Kidney (tissue), 14 donors: Measurements from ENCODE around the gene TMEM161A. TPM values are rescaled to one million over a fixed set of nuclear protein-coding genes. Genes with fewer than 3 reads are reported as not detected.

Experiments used
- DNase-seq, 5 donors: peaks; one replicate each; pipeline ENCODE4 v3.0.0-alpha.2; 2013 to 2020
- FAIRE-seq: peaks from 2 replicates; lab custom pipeline; 2012; peaks lifted over from hg19 to GRCh38; lab: Jason Lieb, UNC
- H3K27ac ChIP-seq, 2 donors: one replicate each; pipeline ENCODE4 v1.7.0; 2013; ENCODE audit warnings: low read depth in 2 of 2, low read length in 2 of 2, inconsistent platforms in 1 of 2
- H3K27me3 ChIP-seq: one replicate; pipeline ENCODE4 v1.7.1; 2013; ENCODE audit warnings: low read length, inconsistent platforms; ENCODE audit not compliant: control insufficient read depth, insufficient read depth
- H3K36me3 ChIP-seq, 3 donors: one replicate each; pipeline versions ENCODE4 v1.7.0 to v1.7.1; 2013; ENCODE audit warnings: low read length in 3 of 3, control low read depth in 1 of 3, inconsistent platforms in 1 of 3; ENCODE audit not compliant: insufficient read depth in 3 of 3, control insufficient read depth in 2 of 3
- H3K4me1 ChIP-seq, 3 donors: one replicate each; pipeline versions ENCODE4 v1.7.0 to v1.7.1; 2013; ENCODE audit warnings: low read length in 3 of 3, inconsistent platforms in 1 of 3, low read depth in 1 of 3; ENCODE audit not compliant: control insufficient read depth in 2 of 3, insufficient read depth in 2 of 3
- H3K4me3 ChIP-seq, 3 donors: one replicate each; pipeline versions ENCODE4 v1.7.0 to v1.8.1; 2013; ENCODE audit warnings: low read length in 3 of 3, control low read depth in 1 of 3, inconsistent platforms in 1 of 3
- H3K9ac ChIP-seq, 3 donors: one replicate each; pipeline versions ENCODE4 v1.7.0 to v1.7.1; 2013; ENCODE audit warnings: low read length in 3 of 3, control low read depth in 1 of 3, inconsistent platforms in 1 of 3
- H3K9me3 ChIP-seq, 3 donors: one replicate each; pipeline versions ENCODE4 v1.7.0 to v1.7.1; 2013; ENCODE audit warnings: low read length in 3 of 3, control low read depth in 1 of 3, inconsistent platforms in 1 of 3; ENCODE audit not compliant: control insufficient read depth in 2 of 3, insufficient read depth in 1 of 3
- intact Hi-C: fragments of 100-400 bp; cut with DNase I; formaldehyde crosslinking; loops from one replicate; pipeline ENCODE4 v1.11.1; 2022
- polyA plus RNA-seq: library from polyadenylated mRNA; stranded (reverse); fragments of 350-450 nt; fragmentation: Illumina TruSeq; extraction: RNeasy Lipid Tissue Mini Kit (QIAGEN cat#74804); gene quantifications from one replicate; pipeline ENCODE4 v1.2.3, GENCODE V29; 2014; ENCODE audit warnings: low read depth, low replicate concordance; ENCODE audit not compliant: insufficient read depth
- total RNA-seq: library from RNA; stranded (reverse); fragmentation: NEBNext Ultra II Directional; extraction: Animal tissue kit (Norgen Biotek cat#: 25700); gene quantifications from one replicate; pipeline ENCODE4 v1.2.1, GENCODE V29; 2021
- TF ChIP-seq, protein P1 (sequence below): IDR thresholded peaks from 3 replicates; pipeline ENCODE4 v1.5.1; 2012; ENCODE audit warnings: mild to moderate bottlenecking, moderate library complexity, borderline replicate concordance; ENCODE audit not compliant: insufficient read depth; ENCODE audit errors: extremely low read depth
- donor health status: control.
- donor health status: control.
- donor health status: control.
- donor health status: control.
- donor health status: control.
- donor health status: DM: yes; HTN: yes; CAD: no.
- donor health status: Normal renal cell carcinoma (clear cell type).

The TMEM161A gene
- total and polyA plus RNA-seq, 2 donors from 2014 or later: 23.9 to 37.1 TPM

DNA sequence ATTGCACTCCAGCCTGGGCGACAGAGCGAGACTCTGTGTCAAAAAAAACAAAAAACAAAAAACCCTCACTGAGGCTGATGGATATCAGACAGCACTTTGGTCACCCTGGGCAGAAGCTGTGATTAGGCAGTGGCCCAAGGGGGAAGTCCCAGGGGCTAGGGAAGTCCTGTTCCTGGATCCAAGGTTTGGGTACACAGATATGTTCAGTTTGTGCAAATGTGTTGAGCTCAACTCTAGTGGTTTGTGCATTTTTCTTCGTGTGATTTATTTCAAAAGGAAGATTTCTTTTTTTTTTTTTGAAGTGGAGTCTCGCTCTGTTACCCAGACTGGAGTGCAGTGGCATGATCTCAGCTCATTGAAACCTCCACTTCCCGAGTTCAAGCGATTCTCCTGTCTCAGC is 19.5 kb upstream of the TMEM161A start:
- no peak overlapping the region for H3K4me3 ChIP-seq
- intact Hi-C loops: no loop called here
- H3K27ac ChIP-seq: no peak overlapping the region
- no peaks in the 10 kb centered on the region for H3K36me3 ChIP-seq
- no peaks in the 10 kb centered on the region for H3K27me3 ChIP-seq
- no peak for FAIRE-seq
- no peaks in the 10 kb centered on the region for H3K4me1 ChIP-seq
- TF ChIP-seq, protein P1, sequence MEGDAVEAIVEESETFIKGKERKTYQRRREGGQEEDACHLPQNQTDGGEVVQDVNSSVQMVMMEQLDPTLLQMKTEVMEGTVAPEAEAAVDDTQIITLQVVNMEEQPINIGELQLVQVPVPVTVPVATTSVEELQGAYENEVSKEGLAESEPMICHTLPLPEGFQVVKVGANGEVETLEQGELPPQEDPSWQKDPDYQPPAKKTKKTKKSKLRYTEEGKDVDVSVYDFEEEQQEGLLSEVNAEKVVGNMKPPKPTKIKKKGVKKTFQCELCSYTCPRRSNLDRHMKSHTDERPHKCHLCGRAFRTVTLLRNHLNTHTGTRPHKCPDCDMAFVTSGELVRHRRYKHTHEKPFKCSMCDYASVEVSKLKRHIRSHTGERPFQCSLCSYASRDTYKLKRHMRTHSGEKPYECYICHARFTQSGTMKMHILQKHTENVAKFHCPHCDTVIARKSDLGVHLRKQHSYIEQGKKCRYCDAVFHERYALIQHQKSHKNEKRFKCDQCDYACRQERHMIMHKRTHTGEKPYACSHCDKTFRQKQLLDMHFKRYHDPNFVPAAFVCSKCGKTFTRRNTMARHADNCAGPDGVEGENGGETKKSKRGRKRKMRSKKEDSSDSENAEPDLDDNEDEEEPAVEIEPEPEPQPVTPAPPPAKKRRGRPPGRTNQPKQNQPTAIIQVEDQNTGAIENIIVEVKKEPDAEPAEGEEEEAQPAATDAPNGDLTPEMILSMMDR: no peak
- peaks cover 0 to 2% (median 0%) of the 10 kb centered on the region in 3 donors for H3K9me3 ChIP-seq
- H3K9ac ChIP-seq: no peak overlapping the region
- no peak for DNase-seq

DNA sequence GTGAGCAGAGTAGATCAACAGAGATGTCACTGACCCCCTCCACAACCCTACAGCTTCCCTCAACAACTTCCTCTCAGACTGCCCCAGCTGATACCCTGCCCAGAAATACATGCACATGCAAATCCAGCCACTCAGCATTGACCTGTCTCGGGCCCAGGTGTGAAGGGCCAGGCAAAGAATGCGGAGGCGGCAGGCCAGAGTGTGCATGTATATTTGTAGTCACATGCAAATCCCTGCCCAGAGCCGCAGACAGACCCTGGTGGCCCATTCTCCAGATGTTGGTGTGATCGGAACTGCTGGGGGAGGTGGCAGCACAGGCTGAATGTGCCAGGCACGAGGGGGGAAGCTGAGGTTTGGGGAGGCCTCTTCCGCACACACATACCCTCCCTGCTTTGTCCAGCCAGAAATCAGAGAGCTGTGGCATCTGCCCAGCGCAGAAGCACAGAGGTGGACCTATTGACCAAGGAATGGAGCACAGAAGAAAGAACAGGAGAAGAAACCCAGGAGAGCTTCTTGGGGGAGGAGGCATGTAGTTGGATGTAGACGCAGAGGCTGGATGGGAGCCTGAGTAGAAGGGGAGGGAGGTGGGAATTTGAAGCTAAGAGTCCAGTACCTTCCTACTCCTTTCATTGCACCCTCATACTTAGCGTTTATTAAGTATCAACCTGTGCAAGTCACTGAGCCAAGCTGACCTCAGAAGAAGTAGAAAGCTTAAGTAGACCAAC is 17.4 kb upstream of the TMEM161A start:
- Histone ChIP-seq H3K9me3 (peaks cover 0 to 2% (median 0%) of the 10 kb centered on the region in 3 donors), H3K36me3 (no peaks in the 10 kb centered on the region), H3K9ac (no peak overlapping the region), H3K27ac (no peak overlapping the region), H3K27me3 (no peaks in the 10 kb centered on the region), H3K4me3 (no peak overlapping the region), H3K4me1 (no peaks in the 10 kb centered on the region)
- FAIRE-seq (no peak), DNase-seq (no peak)
- intact Hi-C loops: no loop called here
- TF ChIP-seq, protein P1: no peak

DNA sequence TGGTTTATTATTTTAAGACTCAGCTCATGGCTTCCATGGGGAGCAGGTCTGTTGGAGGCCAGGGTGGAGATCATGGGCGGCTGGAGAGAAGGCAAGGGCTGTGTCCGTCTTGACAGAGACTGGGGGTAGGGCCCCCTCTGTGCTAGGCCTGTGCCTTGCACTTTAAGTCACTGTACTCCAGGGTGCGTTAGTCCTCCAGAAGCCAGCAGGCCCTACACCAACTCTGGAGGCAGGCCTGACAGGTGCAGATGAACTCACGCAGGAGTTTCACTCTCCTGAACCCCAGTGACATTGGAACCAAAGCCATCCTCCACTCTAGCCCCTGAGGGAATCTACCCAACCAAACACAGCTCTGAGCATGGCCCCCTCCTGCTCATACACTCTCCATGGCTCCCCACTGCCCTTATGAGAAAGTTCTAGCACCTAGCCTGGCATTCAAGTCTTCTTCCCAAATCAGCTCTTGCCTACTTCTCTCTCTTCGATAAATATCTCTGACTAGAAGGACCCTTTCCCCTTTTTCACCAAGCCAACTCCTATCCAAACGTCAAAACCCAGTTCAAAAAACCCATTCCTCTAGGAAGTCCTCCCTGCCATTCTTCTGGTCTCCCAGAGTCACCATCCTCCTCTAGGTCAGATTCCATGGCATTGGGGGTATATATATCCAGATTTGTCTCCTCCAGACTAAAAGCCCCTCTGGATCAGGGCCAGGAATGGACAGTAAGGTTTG is 16.7 kb upstream of the TMEM161A start:
- Histone ChIP-seq H3K27ac (no peak overlapping the region), H3K4me1 (no peaks in the 10 kb centered on the region), H3K27me3 (no peaks in the 10 kb centered on the region), H3K9ac (no peak overlapping the region), H3K4me3 (no peak overlapping the region), H3K36me3 (no peaks in the 10 kb centered on the region), H3K9me3 (peaks cover 0 to 2% (median 0%) of the 10 kb centered on the region in 3 donors)
- intact Hi-C loops: no loop called here
- FAIRE-seq (no peak), DNase-seq (no peak)
- TF ChIP-seq, protein P1: no peak
